GM19193 (cell line): ENCODE results near the gene LAMTOR4.
A peak's percentile ranks its signal among the peaks of the same experiment; 100 is the strongest.

Experiments used
- POLR2A ChIP-seq: IDR thresholded peaks from 4 replicates; pipeline ENCODE4 v1.6.1; 2011; ENCODE audit not compliant: insufficient read depth, insufficient read length; ENCODE audit errors: extremely low read depth

The LAMTOR4 gene

DNA sequence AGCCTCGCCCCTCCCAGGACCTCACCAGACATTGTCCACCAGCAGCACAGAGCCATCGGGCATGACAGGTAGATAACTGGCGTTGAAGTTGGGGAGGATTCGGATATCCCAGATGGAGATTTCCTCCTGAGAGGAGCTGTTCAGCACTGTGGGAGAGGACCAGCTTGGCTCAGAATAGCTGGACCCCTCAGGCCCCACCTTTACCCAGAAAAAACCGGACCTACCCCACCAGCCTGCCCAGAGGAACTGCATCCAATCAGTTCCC, 8.3 kb downstream of the LAMTOR4 start:
- no peak for TF ChIP-seq POLR2A

DNA sequence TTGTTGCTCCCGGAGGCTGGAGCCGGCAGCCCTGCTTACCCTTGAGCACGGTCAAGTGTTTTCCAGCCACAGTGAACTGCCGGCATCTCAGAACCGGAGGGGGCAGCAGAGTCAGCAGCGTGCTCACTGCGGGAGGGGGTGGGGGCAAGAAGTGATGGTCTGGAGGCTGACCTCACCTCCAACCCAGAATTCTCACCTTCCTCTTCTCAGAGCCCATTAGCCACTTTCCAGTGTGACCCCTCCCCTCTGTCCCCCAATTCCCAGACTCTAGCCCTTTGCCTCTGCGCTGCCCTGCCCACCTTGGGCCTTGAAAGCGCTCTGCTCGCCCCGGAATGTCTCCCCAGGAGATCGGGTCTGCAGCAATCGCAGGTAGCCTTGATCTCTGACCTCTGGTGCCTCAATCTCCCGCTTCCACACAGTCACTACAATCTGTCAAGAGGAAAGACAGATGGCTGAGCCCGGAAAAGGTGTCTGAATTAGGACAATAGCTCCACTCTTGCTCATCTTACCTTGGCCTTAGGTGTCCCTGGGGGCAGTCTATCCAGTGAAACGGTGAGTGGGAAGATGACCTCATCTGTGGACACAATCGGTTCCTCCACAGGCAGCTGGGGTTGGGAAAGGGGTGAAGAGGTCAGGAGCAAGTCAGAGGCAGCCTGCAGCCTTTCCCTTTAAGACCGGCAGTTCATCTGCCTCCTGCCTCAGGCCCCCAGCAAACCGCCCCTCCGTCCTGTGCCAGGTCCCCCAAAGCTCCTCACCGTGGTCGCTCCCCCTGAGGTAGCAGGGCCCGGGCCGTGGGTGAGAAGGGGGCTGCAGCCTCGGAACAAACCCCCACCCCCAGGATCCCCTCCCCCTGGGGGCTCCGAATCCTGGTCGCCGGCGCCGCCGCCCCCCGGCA, 8.9 kb downstream of the LAMTOR4 start:
- no peak for TF ChIP-seq POLR2A

DNA sequence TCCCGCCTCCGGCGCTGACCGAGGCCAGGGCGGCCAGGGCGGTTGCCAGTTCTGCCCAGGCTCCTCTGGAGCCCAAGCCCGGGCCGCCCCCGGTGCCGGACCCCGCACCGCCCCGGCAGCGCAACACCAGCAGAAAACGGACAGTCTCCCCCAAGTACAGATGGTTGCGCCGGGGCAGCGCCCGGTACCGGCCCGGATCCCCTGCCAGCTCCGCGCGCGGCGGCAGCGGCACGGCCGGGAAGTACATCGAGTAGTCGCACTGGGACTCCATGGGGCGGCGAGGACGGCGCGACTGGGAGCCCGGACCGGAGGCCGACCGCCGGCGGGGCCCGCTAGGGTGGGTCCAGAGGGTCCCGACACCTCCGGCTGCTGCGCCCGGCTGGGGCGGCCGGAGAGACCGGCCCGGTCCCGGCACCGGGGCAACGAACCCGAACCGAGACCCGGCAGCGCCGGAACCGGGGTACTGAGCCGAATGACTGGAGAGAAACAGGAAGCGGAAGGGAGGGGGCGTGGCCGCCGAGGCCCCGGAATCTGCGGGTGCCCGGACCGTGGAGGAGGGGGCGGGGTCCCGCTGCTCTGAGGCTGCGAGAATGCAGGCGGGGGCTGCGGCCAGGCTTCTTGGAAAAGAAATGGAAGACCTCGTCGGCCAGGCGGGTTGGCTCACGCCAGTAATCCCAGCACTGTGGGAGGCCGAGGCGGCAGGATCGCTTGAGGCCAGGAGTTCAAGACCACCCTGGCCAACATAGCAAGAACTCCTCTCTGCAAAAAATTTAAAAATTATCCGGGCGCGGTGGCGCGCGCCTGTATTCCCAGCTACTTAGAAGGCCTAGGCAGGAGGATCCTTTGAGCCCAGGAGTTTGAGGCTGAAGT, 9.7 kb downstream of the LAMTOR4 start, which contains the start of gene TRAPPC14:
TSS of gene TRAPPC14 (minus strand) at position 495 of the 870 bp plus-strand sequence. CDS start at position 271, 224 bp downstream.
- TF ChIP-seq POLR2A, result peak; percentile 79

GRCh38 chr7:100159099-100159623, 10.4 kb downstream of the LAMTOR4 start:
- TF ChIP-seq POLR2A, result no peak

- TF ChIP-seq POLR2A, result no peak
Observed at GRCh38 chr7:100160067-100160466, 11.3 kb downstream of the LAMTOR4 start.

DNA sequence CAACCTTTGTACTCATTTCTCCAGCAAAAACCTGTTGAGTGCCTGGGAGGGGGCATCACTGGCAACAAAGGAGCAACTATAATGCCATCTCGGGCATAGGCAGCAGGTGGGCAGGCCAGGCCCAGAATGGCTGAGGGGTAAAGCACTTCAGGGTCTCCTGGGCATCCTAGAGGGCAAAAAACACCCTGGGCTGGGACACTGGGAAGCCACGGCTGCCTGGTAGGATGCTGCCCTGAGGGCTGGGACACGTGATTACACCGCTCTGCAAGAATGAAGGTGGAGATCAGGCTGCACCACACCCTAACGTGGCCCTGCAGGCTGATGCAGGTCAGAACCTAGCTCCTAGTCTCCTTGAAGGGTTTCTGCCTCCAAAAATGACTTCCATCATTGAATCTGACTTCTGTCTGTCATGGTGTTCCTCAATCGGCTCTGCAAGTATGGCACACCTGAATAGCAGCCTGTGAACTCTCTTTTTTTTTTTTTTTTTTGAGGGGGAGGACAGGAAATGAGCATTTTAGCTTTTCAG, 14.4 kb downstream of the LAMTOR4 start:
- no peak for TF ChIP-seq POLR2A

DNA sequence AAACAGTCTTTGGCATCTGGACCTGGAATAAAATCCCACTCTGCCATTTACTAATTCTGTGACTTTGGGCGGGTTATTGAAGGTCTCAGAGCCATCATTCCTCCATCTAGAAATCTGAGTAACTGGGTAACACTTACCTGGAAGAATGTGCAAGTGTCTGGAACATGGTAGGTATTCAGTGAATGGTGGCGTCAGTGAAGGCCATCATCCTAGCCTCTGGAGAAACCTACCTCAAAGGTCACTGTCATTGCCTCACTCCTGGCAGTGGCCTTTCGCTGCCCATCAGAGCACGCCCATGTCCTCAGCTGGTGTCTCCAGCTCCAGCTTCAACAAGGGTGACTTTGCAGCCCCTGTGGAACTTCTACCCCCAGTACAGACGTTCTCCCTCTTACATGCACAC, 15.2 kb downstream of the LAMTOR4 start:
- TF ChIP-seq POLR2A, result no peak

DNA sequence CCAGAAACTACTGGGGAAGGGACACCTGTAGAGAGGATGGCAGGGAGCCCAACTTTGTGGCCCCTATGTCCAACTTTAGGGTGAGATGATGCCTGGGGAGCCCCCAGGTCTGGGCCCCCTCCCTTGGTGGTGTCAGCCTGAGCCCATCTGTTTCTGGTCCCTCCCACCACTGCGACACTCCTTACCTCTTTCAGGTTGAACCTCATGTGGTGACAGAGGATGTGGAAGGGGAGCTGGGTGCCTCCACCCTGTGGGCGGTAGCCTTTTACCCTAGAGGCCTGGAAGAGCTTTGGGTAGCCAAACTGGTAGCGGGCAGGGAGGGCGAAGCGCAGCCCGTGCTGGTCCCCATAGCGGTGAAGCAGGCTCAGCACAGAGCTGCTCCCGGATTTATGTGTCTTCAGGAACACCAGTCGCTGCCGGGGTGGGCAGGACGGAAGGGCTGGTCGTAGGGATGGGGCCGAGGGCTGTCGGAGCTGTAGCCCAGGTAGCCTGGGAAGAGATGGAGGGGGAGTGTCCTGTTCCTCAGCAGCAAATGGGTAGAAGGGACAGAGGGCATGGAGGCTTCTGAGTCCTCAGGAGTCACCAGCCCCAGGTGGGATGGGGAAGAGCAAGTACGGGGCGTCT, 17.7 kb downstream of the LAMTOR4 start:
- TF ChIP-seq POLR2A, result no peak

GRCh38 chr7:100166970-100167911, 18.5 kb downstream of the LAMTOR4 start:
- TF ChIP-seq POLR2A, result no peak

DNA sequence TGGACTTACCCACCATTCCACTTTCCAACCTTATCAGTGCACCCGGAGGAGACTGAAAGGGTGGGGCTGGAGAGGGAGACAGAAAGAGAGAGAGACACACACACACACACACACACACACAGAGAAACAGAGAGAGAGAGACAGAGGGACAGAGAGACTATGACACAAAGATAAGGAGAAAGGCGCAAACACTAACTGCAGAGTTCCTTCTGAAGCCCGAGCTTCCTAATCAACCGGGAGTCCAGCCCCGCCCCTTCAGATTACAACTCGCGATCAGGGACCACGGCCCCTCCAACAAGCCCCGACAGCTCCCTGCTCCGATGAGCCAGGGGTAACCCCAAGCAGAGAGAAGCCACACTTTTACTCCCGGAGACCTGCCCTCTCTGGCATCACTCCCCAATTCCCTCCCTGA, 19.2 kb downstream of the LAMTOR4 start:
- no peak for TF ChIP-seq POLR2A

- TF ChIP-seq POLR2A, result no peak
Observed at GRCh38 chr7:100169147-100169850, 20.6 kb downstream of the LAMTOR4 start.

- TF ChIP-seq POLR2A, result no peak
Observed at GRCh38 chr7:100170101-100170897, 21.6 kb downstream of the LAMTOR4 start.

GRCh38 chr7:100171087-100171681, 22.5 kb downstream of the LAMTOR4 start:
- TF ChIP-seq POLR2A, result no peak

GRCh38 chr7:100171840-100172239, 23.1 kb downstream of the LAMTOR4 start:
- no peak for TF ChIP-seq POLR2A
